ENCODE data around the gene CAPS.

The CAPS gene

GRCh38 chr19:5936292-5936592 is 22.2 kb downstream of the CAPS start:
- DNase-seq: no peak

- no peak for DNase-seq
Measured at GRCh38 chr19:5937550-5937949, 23.5 kb downstream of the CAPS start.

- DNase-seq: no peak
Measured at GRCh38 chr19:5940260-5941208, 26.5 kb downstream of the CAPS start.

GRCh38 chr19:5941673-5942072 is 27.6 kb downstream of the CAPS start:
- no peak for DNase-seq

- no peak for DNase-seq
Measured at GRCh38 chr19:5943045-5943444, 29.0 kb downstream of the CAPS start.

- DNase-seq: no peak
Measured at GRCh38 chr19:5943623-5944022, 29.6 kb downstream of the CAPS start.

- peak; percentile 79 for DNase-seq
Measured at GRCh38 chr19:5947435-5947834, 33.4 kb downstream of the CAPS start.

GRCh38 chr19:5948752-5949564 is 34.9 kb downstream of the CAPS start:
- DNase-seq: no peak

- no peak for DNase-seq
Measured at GRCh38 chr19:5949792-5950305, 35.8 kb downstream of the CAPS start.

- no peak for DNase-seq
Measured at GRCh38 chr19:5950741-5951140, 36.7 kb downstream of the CAPS start.

GRCh38 chr19:5951338-5951861 is 37.3 kb downstream of the CAPS start:
- DNase-seq: no peak

- no peak for DNase-seq
Measured at GRCh38 chr19:5952193-5953029, 38.4 kb downstream of the CAPS start.

GRCh38 chr19:5953030-5953589 is 39.1 kb downstream of the CAPS start:
- peak; percentile 41 for DNase-seq

GRCh38 chr19:5953680-5954213 is 39.7 kb downstream of the CAPS start:
- no peak for DNase-seq

GRCh38 chr19:5954293-5954692 is 40.2 kb downstream of the CAPS start:
- peak; percentile 40 for DNase-seq

GRCh38 chr19:5955636-5955935 is 41.5 kb downstream of the CAPS start:
- DNase-seq: no peak

- DNase-seq: no peak
Measured at GRCh38 chr19:5956323-5956722, 42.3 kb downstream of the CAPS start.

- DNase-seq: no peak
Measured at GRCh38 chr19:5956728-5957127, 42.7 kb downstream of the CAPS start.

- peak; percentile 47 for DNase-seq
Measured at GRCh38 chr19:5957170-5957569, 43.1 kb downstream of the CAPS start.

GRCh38 chr19:5958074-5958850 is 44.2 kb downstream of the CAPS start:
- no peak for DNase-seq

- DNase-seq: no peak
Measured at GRCh38 chr19:5958851-5959122, 44.7 kb downstream of the CAPS start.

Data from HCEC 1CT (cell line).